ENCODE measurements around the gene PKNOX2.

PKNOX2 gene

DNA sequence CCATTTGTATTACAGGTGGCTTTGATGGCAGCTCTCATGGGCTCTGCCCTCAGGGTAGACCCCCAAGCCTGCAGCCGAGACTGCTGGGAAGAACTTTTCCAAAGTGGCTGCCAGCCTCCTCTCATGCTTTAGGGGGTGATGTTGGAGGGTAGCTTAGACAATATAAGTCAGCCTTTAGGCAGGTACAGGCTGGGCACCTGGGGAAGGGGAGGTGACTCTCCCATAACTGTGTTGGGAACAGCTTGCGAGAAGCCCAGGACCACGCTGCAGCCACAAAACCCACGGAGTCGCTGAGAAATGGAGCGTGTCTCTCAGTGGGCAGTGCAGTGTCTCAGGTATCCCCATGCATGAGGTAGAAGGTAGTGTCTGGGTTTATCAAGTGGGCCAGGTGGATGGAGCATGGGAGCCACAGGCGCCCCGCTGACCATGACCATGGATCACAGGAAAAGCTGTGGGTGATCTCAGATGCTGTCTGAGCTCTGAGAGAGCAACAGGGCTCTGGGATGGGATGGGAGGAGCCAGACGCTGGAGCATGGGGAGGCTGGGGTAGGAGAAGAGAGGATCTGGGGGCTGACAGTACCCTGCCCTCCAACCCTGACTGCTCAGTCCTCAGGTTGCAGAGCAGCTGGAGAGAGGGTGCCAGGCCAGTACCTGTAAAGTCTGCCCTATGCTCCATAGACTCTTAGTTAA, 216.3 kb downstream of the PKNOX2 start:
- Mint-ChIP-seq H3K4me3 (no peak overlapping the region), H3K4me1 (ENCODE audit: low read depth) (no peaks in the 10 kb centered on the region), H3K9me3 (no peaks in the 10 kb centered on the region), H3K27me3 (ENCODE audit: low read depth) (peaks cover 3% of the 10 kb centered on the region), H3K36me3 (ENCODE audit: low read depth) (no peaks in the 10 kb centered on the region), H3K27ac (no peak overlapping the region)
- DNase-seq (ENCODE audit: low spot score), result no peak

DNA sequence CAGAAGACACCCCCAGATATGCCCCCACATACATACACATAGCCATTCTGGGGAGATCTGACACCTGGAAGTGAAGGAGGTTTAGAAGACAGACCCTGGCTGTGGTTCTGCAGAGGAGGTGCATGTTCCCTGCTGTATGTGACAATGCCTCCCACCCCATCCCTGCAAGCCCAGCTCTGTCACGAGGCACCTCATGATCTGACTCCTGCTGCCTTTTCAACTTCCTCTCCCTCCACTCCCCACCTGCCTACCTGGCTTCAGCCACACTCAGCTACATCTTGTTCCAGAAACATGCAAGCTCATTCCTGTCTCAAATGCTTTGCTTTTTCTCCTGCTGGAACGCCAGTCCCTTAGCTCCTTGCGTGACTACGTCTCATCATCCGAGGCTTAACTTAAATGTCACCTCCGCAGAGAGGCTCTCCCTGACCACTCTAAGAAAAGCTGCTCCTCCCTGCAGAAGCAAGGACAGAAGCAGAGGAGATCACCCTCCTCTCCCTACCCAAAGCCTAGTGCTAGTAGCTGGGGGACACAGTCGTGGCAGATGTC, 217.0 kb downstream of the PKNOX2 start:
- Mint-ChIP-seq H3K36me3 (ENCODE audit: low read depth) (no peaks in the 10 kb centered on the region), H3K27me3 (ENCODE audit: low read depth) (peaks cover 3% of the 10 kb centered on the region), H3K4me3 (no peak overlapping the region), H3K27ac (no peak overlapping the region), H3K4me1 (ENCODE audit: low read depth) (no peaks in the 10 kb centered on the region), H3K9me3 (no peaks in the 10 kb centered on the region)
- no peak for DNase-seq (ENCODE audit: low spot score)

DNA sequence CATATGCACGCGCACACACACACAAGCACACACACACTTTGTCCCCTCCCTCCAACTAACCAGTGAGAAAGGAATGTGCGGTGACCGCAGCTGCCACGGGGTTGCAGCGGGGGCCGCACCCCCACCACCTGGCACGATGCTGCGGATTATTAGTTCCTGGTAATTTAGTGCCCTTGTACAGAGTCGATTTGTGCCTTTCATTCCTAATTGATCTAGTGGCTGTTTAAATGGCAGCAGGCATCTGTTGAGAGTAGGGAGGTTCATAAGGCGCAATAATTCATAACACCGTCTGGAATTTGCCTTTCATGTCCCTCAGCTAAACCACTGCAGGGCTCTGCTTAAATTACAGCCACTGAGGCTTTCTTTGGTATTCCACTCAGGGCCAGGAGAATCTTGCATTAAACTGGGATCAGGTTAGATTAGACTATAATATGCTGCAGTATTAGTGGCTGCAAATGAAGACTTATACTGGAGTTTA, 217.8 kb downstream of the PKNOX2 start:
- Mint-ChIP-seq H3K4me3 (no peak overlapping the region), H3K9me3 (no peaks in the 10 kb centered on the region), H3K4me1 (ENCODE audit: low read depth) (no peaks in the 10 kb centered on the region), H3K36me3 (ENCODE audit: low read depth) (no peaks in the 10 kb centered on the region), H3K27me3 (ENCODE audit: low read depth) (peaks cover 3% of the 10 kb centered on the region), H3K27ac (no peak overlapping the region)
- DNase-seq (ENCODE audit: low spot score), result no peak

DNA sequence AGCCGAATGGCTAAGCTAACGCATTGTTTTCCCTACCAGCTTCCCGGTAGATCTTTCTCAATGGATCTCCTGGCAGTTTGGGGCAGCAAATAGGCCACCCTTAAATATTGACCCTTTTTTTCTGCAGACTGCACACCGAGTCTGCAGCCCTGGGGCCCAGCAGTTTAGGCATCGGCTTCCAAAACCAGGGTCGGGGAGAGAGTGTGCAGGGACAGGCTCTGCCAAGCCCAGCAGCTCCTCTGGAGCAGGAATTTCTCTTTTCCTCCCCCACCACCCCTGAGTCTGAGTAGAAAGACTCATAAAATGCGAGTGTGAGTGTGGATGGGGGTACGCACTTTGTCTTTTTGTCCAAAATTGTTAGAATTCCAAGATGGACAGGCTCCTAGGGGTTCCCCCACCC, 218.3 kb downstream of the PKNOX2 start:
- no peaks in the 10 kb centered on the region for H3K9me3 Mint-ChIP-seq
- H3K4me3 Mint-ChIP-seq, result no peak overlapping the region
- H3K27me3 Mint-ChIP-seq (ENCODE audit: low read depth), result peaks cover 3% of the 10 kb centered on the region
- no peaks in the 10 kb centered on the region for H3K4me1 Mint-ChIP-seq (ENCODE audit: low read depth)
- H3K27ac Mint-ChIP-seq, result no peak overlapping the region
- no peak for DNase-seq (ENCODE audit: low spot score)
- no peaks in the 10 kb centered on the region for H3K36me3 Mint-ChIP-seq (ENCODE audit: low read depth)

DNA sequence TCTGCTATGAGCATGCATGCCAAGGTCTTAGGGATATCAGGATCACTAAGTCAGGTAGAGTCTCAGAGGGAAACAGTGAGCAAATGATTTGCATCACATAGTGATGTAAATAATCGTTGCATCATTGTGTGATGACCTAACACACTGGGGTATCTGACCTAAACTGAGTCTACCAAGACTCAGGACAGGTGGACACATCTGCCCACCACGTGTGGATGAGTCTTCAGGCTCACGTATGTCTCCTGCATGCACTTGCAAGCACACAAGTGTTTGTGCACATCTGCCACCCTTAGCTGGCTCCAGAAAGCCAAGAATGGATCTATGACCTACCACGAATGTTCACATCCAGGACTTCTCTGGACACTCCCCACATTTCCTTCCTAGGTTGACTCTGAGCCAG, 220.3 kb downstream of the PKNOX2 start:
- Mint-ChIP-seq H3K9me3 (no peaks in the 10 kb centered on the region), H3K27me3 (ENCODE audit: low read depth) (peaks cover 2% of the 10 kb centered on the region), H3K27ac (no peak overlapping the region), H3K36me3 (ENCODE audit: low read depth) (no peaks in the 10 kb centered on the region), H3K4me1 (ENCODE audit: low read depth) (no peaks in the 10 kb centered on the region), H3K4me3 (no peak overlapping the region)
- DNase-seq (ENCODE audit: low spot score), result no peak

DNA sequence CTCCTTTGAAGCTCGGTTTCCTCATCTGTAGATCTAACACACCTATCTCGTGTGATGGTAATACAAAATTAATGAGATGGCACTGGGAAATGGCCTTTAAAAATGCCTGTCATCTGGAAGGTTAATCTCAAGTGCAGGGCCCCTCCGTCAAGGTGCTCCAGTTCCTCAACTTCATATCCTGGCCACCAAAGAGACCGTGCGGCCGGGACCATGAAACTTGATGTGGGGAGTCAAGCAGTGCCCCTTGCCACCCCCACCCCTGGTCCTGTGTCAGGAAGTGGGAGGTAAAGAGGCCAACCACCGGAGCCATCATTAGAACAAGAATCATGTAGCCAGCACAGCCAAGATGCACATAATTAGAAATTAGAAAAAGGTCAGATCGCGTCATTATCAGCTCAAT, 223.3 kb downstream of the PKNOX2 start:
- H3K4me3 Mint-ChIP-seq, result no peak overlapping the region
- no peaks in the 10 kb centered on the region for H3K4me1 Mint-ChIP-seq (ENCODE audit: low read depth)
- H3K27me3 Mint-ChIP-seq (ENCODE audit: low read depth), result no peaks in the 10 kb centered on the region
- no peak for DNase-seq (ENCODE audit: low spot score)
- no peak overlapping the region for H3K27ac Mint-ChIP-seq
- H3K36me3 Mint-ChIP-seq (ENCODE audit: low read depth), result no peaks in the 10 kb centered on the region
- no peaks in the 10 kb centered on the region for H3K9me3 Mint-ChIP-seq

DNA sequence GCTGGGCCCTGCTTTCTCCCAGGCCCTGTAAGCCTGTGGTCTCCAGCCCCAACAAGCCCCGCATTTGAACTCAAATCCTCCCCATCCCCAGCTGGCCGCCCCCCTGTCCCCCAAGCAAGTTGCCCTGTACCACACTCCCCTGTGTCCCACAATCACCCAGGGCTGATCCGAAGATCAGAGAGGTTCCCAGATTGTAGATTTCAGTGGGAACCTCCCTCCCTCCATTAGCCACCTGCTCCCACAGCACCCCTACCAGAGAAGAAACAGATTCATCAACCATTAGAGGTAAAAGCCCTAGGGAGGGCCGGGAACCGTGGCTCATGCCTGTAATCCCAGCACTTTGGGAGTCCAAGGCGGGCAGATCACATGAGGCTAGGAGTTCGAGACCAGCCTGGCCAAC, 224.1 kb downstream of the PKNOX2 start:
- H3K36me3 Mint-ChIP-seq (ENCODE audit: low read depth), result no peaks in the 10 kb centered on the region
- no peaks in the 10 kb centered on the region for H3K9me3 Mint-ChIP-seq
- no peak for DNase-seq (ENCODE audit: low spot score)
- no peak overlapping the region for H3K27ac Mint-ChIP-seq
- no peaks in the 10 kb centered on the region for H3K4me1 Mint-ChIP-seq (ENCODE audit: low read depth)
- H3K4me3 Mint-ChIP-seq, result no peak overlapping the region
- no peaks in the 10 kb centered on the region for H3K27me3 Mint-ChIP-seq (ENCODE audit: low read depth)

DNA sequence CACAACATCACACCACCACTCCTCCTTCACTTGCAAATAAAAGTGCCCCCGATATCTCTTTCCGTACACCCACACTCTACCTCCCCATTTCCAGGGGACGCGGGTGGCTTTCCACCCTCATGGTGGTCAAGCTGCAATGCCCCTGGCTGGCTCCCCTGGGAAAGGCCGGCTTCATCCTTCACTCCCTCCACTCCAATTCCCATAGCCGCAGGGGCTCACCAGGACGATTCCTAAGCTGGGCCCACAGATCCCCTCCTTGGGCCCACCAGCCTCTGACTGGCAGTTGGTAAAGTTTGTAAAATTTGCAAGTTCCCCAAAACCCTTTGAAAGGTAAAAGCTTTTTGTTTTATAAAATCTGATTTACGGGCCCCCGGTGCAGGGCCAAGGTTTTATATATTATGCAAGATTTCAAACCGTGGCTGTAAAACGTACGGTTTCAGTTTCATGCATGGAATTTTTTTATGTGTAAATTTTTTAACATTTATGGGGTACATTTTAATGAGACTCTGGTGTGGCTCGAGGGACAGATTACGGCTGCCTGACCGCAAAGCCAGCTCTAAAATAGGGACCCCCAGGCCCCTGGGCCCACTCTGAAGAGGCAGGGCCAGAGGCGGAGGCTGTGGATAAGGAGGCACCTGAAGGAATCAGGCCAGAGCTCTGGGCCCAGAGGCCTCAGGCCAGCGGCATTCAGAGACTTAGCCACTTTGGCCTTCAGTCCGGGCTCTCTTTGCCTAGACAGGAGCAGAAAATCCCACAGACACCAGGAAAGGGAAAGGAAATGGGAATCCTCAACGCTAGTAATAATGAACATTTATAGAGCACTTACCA, 225.0 kb downstream of the PKNOX2 start:
- H3K27me3 Mint-ChIP-seq (ENCODE audit: low read depth), result no peaks in the 10 kb centered on the region

DNA sequence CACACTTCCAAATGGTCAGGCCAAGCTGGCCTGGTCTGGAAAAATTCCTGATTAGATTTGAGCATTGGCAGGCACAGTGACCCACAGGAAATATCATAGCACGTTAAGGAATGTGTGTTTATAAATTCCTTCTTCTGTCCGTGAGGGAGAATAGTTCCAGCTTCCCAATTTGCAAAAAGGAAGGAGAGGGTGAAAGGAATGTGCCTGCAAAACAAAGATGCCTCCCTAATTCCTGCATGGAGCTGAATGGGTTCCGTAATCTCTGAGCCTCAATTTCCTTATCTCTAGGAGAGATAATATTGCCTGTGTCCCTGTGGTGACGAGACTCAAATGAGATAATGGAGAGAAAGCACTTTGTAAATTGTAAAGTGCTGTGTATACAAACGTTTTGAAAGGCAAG, 226.4 kb downstream of the PKNOX2 start:
- DNase-seq (ENCODE audit: low spot score), result no peak
- Mint-ChIP-seq H3K36me3 (ENCODE audit: low read depth) (no peaks in the 10 kb centered on the region), H3K9me3 (no peaks in the 10 kb centered on the region), H3K4me3 (no peak overlapping the region), H3K27ac (no peak overlapping the region), H3K4me1 (ENCODE audit: low read depth) (no peaks in the 10 kb centered on the region), H3K27me3 (ENCODE audit: low read depth) (peaks cover 2% of the 10 kb centered on the region)

More for the DNA sequence above, 225.0 kb downstream of the PKNOX2 start:
- Mint-ChIP-seq H3K9me3 (no peaks in the 10 kb centered on the region), H3K36me3 (ENCODE audit: low read depth) (no peaks in the 10 kb centered on the region), H3K4me1 (ENCODE audit: low read depth) (no peaks in the 10 kb centered on the region), H3K4me3 (no peak overlapping the region), H3K27ac (no peak overlapping the region)
- no peak for DNase-seq (ENCODE audit: low spot score)

DNA sequence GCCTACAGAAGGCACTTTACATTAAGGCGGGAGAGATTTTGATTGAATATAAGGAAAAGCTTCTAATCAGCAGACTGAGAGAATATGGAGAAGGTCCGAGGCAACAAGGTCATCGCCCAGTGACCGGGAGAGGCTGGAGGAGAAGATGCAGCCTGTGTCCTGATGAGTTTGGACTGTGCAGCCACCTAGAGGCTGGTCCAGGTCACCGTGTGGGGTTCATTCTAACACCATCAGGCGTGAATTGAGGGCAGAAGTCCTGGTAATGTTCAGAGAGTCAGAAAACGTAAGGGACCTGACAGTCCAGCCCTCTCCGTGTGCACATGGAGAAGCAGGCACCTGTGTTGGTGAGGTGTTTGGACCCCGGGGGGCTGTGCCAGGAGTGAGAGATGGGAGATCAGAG, 228.8 kb downstream of the PKNOX2 start:
- Mint-ChIP-seq H3K27me3 (ENCODE audit: low read depth) (peaks cover 5% of the 10 kb centered on the region), H3K27ac (no peak overlapping the region), H3K9me3 (no peaks in the 10 kb centered on the region), H3K4me1 (ENCODE audit: low read depth) (no peaks in the 10 kb centered on the region), H3K4me3 (no peak overlapping the region), H3K36me3 (ENCODE audit: low read depth) (no peaks in the 10 kb centered on the region)
- DNase-seq (ENCODE audit: low spot score), result no peak

DNA sequence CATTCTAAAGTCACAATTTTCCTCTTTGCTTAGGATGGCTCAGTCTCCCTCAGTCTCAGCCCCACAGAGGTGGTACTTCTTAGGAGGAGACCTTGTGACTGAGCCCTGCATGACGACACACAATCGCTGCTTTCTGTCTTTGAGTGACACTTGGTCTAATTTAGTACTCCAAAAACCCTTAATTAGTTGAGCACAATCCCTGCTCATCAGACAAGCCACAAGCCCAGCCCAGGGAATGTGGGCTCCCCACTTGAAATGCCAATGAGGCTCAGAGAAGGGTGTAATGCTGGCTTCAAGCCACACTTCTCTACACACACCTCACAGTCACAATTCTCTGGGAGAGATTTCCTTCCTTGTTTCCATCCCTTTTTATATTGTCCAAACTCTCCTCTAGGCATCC, 229.7 kb downstream of the PKNOX2 start:
- Mint-ChIP-seq H3K27me3 (ENCODE audit: low read depth) (peaks cover 5% of the 10 kb centered on the region), H3K4me3 (no peak overlapping the region)
- no peak for DNase-seq (ENCODE audit: low spot score)

DNA sequence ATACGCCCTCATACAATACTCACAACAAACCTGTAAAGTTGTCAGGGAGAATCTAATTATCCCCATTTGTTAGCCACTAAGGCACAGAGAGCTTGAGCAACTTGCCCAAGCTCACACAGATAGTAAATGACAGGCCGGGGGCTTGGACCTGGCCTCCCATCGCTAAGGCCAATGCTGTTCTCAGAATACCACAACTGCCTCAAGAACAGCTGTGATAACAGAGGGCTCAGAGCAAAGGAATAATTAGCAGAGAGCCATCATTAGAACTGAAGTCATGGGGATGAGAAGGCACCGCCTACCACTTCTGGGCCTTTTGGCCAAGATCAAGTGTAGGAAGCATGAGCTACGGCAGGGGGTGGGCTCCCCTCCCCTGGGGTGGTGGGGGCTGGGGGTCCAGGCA, 232.9 kb downstream of the PKNOX2 start:
- Mint-ChIP-seq H3K36me3 (ENCODE audit: low read depth) (no peaks in the 10 kb centered on the region), H3K9me3 (no peaks in the 10 kb centered on the region), H3K27me3 (ENCODE audit: low read depth) (peaks cover 5% of the 10 kb centered on the region), H3K4me1 (ENCODE audit: low read depth) (no peaks in the 10 kb centered on the region), H3K27ac (no peak overlapping the region), H3K4me3 (no peak overlapping the region)
- DNase-seq (ENCODE audit: low spot score), result no peak

More for the DNA sequence above, 229.7 kb downstream of the PKNOX2 start:
- H3K27ac Mint-ChIP-seq, result no peak overlapping the region
- no peaks in the 10 kb centered on the region for H3K9me3 Mint-ChIP-seq
- H3K36me3 Mint-ChIP-seq (ENCODE audit: low read depth), result no peaks in the 10 kb centered on the region
- H3K4me1 Mint-ChIP-seq (ENCODE audit: low read depth), result no peaks in the 10 kb centered on the region

DNA sequence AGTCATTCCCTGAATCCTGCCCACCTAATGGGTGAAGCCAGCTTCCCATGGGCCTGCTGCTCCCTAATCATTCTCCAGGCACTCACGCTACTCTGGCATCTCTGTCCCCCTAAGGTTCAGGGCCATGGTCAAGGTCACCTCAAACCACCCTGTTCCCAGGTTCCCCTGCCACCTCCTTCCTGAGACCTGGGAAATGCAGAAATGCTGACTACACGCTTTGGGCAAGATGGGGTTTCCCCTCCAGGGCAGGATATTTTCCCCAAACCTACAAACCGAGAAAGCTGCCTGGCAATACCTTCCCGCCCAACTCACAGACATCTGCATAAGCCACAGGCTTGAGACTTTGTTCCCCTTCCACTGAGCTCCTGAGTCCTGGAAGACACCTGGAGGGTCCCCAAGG, 233.9 kb downstream of the PKNOX2 start:
- Mint-ChIP-seq H3K27me3 (ENCODE audit: low read depth) (peaks cover 9% of the 10 kb centered on the region), H3K36me3 (ENCODE audit: low read depth) (no peaks in the 10 kb centered on the region), H3K9me3 (no peaks in the 10 kb centered on the region), H3K4me3 (no peak overlapping the region), H3K4me1 (ENCODE audit: low read depth) (no peaks in the 10 kb centered on the region), H3K27ac (no peak overlapping the region)
- DNase-seq (ENCODE audit: low spot score), result no peak

DNA sequence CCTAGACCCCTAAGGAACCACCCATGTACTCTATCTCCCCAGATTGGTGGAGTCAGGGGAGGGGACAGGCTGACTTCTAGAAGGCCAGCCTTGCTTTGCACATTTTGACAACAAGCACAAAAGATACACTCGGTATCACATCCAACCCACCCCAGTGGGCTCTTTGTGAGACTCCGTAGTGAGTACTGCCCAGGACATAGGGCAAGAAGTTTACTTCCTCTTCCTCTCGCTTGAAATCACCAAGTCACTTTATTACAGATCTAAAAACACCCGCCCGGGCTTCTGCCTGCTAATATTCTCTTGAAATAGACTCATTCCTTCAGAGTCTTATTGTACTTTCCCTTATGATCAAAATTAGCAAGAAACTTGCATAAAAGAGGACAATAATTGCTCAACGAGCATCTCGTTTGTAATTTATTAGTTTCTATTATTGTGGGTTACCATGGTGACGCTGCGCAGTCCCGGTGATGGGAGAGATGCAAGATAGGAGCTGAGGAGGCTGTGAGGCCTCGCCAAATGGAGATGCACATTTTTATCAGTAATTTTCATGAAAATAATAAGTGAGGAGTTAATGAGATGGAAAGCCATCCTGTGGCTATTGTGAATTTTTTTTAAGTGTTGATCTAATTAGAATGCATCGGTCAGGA, 234.6 kb downstream of the PKNOX2 start:
- H3K36me3 Mint-ChIP-seq (ENCODE audit: low read depth), result no peaks in the 10 kb centered on the region
- peaks cover 10% of the 10 kb centered on the region for H3K27me3 Mint-ChIP-seq (ENCODE audit: low read depth)
- no peak overlapping the region for H3K4me3 Mint-ChIP-seq
- no peaks in the 10 kb centered on the region for H3K4me1 Mint-ChIP-seq (ENCODE audit: low read depth)
- no peak for DNase-seq (ENCODE audit: low spot score)
- H3K9me3 Mint-ChIP-seq, result no peaks in the 10 kb centered on the region
- no peak overlapping the region for H3K27ac Mint-ChIP-seq

All from T-helper 2 cell treated with Interferon-gamma antibody and Interleukin-4, amounts not matched to agents 5 μg/mL and 100 μg/mL, for 36 hours (primary cell).